Measurements from ENCODE around the gene GUCD1. TPM values are rescaled to one million over a fixed set of nuclear protein-coding genes. Genes with fewer than 3 reads are reported as not detected.
A peak's percentile ranks its signal among the peaks of the same experiment; 100 is the strongest.

The GUCD1 gene
- total and polyA plus RNA-seq, 12 donors, result 97.0 to 273 (median 168) TPM

- intact Hi-C loops (cut with DNase I), result loop anchor here in 1 of 10 donors (10.0 kb wide), 1 partner anchor 246 kb away; no protein-coding TSS in a partner anchor
- Histone ChIP-seq H3K36me3 (no peaks in the 10 kb centered on the region), H3K27me3 (no peaks in the 10 kb centered on the region), H3K4me1 (peaks cover 9 to 49% (median 33%) of the 10 kb centered on the region in 9 donors), H3K4me3 (no peak overlapping the region), H3K27ac (peak overlapping the region in 5 of 10 donors; percentile 6 to 56 (median 40)), H3K9me3 (no peaks in the 10 kb centered on the region)
- WGBS, 2 donors, result 23 to 32% methylated on average over 10 of the region's 10 CpGs
- ATAC-seq (peak in 7 of 8 donors; percentile 67 to 86 (median 80)), DNase-seq (no peak)
- TF ChIP-seq CTCF (IDR thresholded peaks at IDR 0.05), result no peak
Measured at GRCh38 chr22:24510637-24511625, 44.0 kb downstream of the GUCD1 start.

- no peak for TF ChIP-seq CTCF (IDR thresholded peaks at IDR 0.05)
Measured at GRCh38 chr22:24507716-24508115, 47.2 kb downstream of the GUCD1 start.

GRCh38 chr22:24506802-24507438 lies 48.0 kb downstream of the GUCD1 start:
- Histone ChIP-seq H3K27ac (peak overlapping the region in 2 of 10 donors; percentile 27 to 77), H3K4me3 (no peak overlapping the region), H3K4me1 (peaks cover 9 to 68% (median 28%) of the 10 kb centered on the region in 9 donors), H3K27me3 (no peaks in the 10 kb centered on the region), H3K36me3 (no peaks in the 10 kb centered on the region), H3K9me3 (no peaks in the 10 kb centered on the region)
- intact Hi-C loops (cut with DNase I), result loop anchor here in 1 of 10 donors (10.0 kb wide), 1 partner anchor 72 kb away; no protein-coding TSS in a partner anchor
- ATAC-seq (no peak), DNase-seq (no peak)
- TF ChIP-seq CTCF (IDR thresholded peaks at IDR 0.05), result no peak
- WGBS, 2 donors, result 67 to 80% methylated on average over 6 of the region's 6 CpGs

More at GRCh38 chr22:24507716-24508115, 47.2 kb downstream of the GUCD1 start:
- ATAC-seq, result no peak
- no peaks in the 10 kb centered on the region for H3K9me3 ChIP-seq
- WGBS, 2 donors, result 84 to 87% methylated on average over 7 of the region's 7 CpGs
- H3K4me1 ChIP-seq, result peaks cover 9 to 72% (median 35%) of the 10 kb centered on the region in 9 donors
- H3K36me3 ChIP-seq, result no peaks in the 10 kb centered on the region
- H3K27me3 ChIP-seq, result no peaks in the 10 kb centered on the region
- H3K27ac ChIP-seq, result peak overlapping the region in 1 of 10 donors; percentile 77
- intact Hi-C loops (cut with DNase I), result loop anchor here in 1 of 10 donors (10.0 kb wide), 1 partner anchor 73 kb away; no protein-coding TSS in a partner anchor
- DNase-seq, result no peak
- H3K4me3 ChIP-seq, result no peak overlapping the region

Measured in heart right ventricle (tissue), 16 donors.